PFSK-1 (cell line): ENCODE results near the gene SLC9A8.

Experiments
- FOXP2 ChIP-seq: optimal IDR thresholded peaks from 2 replicates; pipeline ENCODE3; 2011; ENCODE audit warnings: borderline replicate concordance, control low read depth, inconsistent platforms; ENCODE audit not compliant: insufficient read depth; ENCODE audit errors: extremely low read length, extremely low read depth
- POLR2AphosphoS5 ChIP-seq: IDR thresholded peaks from 2 replicates; pipeline ENCODE4 v1.6.1; 2012; ENCODE audit warnings: low read depth, mild to moderate bottlenecking, control low read depth, low read length, moderate library complexity
- SIN3A ChIP-seq: IDR thresholded peaks from 2 replicates; pipeline ENCODE4 v1.6.1; 2012; ENCODE audit warnings: mild to moderate bottlenecking, low read length, moderate library complexity, borderline replicate concordance; ENCODE audit not compliant: insufficient read depth
- TAF1 ChIP-seq: IDR thresholded peaks from 2 replicates; pipeline ENCODE4 v1.6.1; 2012; ENCODE audit warnings: low read length, control low read depth, borderline replicate concordance; ENCODE audit not compliant: insufficient read depth
- TF ChIP-seq, protein P1 (sequence below), 2 experiments: IDR thresholded peaks; 2 replicates each; pipeline versions ENCODE4 v1.6.1 to v1.8.0; 2011 to 2012; ENCODE audit warnings: low read depth in 2 of 2, low read length in 2 of 2, control low read depth in 1 of 2, inconsistent platforms in 1 of 2, mild to moderate bottlenecking in 1 of 2, moderate library complexity in 1 of 2; ENCODE audit not compliant: insufficient read depth in 1 of 2

DNA sequence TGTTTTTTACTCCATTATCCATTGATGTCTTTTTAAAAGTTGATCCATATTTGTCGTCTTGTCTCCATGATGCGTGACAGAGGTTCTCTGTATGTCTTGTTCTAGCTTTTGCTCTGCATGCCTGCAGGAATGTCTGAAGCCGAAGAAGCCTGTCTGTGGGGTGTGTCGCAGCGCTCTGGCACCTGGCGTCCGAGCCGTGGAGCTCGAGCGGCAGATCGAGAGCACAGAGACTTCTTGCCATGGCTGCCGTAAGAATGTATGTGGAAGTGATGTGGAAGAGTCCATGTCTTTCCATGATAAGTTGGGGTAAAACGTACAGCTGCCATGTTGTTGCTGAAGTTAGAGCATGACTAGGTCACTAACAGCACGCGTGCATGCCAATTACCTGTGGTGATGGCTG, 128.8 kb downstream of the SLC9A8 start:
- TF ChIP-seq, protein P1, sequence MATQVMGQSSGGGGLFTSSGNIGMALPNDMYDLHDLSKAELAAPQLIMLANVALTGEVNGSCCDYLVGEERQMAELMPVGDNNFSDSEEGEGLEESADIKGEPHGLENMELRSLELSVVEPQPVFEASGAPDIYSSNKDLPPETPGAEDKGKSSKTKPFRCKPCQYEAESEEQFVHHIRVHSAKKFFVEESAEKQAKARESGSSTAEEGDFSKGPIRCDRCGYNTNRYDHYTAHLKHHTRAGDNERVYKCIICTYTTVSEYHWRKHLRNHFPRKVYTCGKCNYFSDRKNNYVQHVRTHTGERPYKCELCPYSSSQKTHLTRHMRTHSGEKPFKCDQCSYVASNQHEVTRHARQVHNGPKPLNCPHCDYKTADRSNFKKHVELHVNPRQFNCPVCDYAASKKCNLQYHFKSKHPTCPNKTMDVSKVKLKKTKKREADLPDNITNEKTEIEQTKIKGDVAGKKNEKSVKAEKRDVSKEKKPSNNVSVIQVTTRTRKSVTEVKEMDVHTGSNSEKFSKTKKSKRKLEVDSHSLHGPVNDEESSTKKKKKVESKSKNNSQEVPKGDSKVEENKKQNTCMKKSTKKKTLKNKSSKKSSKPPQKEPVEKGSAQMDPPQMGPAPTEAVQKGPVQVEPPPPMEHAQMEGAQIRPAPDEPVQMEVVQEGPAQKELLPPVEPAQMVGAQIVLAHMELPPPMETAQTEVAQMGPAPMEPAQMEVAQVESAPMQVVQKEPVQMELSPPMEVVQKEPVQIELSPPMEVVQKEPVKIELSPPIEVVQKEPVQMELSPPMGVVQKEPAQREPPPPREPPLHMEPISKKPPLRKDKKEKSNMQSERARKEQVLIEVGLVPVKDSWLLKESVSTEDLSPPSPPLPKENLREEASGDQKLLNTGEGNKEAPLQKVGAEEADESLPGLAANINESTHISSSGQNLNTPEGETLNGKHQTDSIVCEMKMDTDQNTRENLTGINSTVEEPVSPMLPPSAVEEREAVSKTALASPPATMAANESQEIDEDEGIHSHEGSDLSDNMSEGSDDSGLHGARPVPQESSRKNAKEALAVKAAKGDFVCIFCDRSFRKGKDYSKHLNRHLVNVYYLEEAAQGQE (IDR thresholded peaks at IDR 0.05; ENCODE audit: insufficient read depth in 1 of 2, low read depth in 2 of 2, low read length in 2 of 2) = no peak
- TF ChIP-seq TAF1 (no peak), FOXP2 (no peak), POLR2AphosphoS5 (no peak), SIN3A (no peak)
